CD4-positive, alpha-beta T cell treated with Interleukin-10 for 1 hour (primary cell): ENCODE measurements around the gene ATP13A5.

Experiments
- DNase-seq: peaks from one replicate; pipeline ENCODE4 v3.0.0-alpha.2; 2020

Gene ATP13A5

DNA sequence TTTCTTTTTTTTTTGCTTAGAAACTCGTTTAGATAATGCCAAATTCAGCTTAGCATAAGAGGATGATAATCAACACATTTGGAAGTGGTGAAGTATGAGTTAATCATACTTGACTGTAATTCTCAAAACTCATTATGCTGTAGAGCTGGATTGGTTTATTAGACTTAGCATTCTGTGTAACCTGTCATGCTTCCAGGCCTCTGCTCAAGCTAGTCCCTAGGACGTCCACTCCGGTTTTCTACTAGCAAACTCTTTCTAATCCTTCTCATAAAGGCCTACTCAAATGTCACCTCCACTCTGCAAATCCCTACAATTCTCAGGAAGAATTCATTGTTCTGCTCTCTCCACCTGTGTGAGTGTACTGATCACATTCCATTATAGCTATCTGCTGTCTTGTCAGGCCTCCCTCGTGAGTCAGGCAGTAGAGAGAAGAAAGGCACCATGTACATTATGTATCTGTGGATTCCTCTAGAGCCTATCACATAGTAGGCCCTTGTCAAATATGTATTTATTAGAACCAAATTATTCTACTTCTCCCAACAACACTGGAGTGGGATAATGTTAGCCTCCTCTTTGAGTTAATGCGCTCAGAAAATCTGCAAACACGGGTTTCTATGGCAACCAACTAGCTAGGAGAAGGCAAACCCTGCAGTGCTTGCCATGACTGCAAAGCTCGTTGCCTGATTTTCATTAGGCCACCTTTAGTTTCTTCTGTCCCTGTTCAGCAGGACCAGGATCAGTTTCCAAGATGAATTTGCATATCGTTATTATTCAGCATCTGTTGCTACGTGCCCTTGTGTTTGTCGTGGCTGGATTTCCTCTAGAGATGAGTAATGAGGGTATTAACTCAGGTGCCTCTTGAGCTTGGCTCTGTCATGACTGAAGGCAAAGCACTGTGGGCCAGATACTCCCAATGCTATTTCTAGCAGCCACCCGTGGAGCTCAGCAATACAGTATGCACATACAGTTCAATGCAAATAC is 30.7 kb downstream of the ATP13A5 start:
- DNase-seq: no peak

DNA sequence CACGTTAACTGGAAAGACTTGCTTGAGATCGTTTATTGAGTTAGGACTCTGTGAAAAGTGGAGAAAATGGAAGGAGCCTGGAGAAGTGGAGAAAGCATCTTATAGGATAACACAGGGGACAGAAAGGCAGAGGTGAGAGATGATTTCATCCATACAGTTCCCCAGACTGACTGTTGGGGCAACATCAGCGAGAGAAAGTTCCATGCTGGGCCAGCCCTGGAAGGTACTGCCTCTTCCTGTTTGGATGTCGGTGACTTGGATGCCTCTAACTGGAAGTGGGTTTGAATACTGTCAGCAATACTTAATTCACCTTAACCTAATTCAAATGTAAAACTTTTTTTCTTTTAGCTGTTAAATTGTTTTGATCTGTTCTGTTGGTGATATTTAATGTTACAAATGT is 32.3 kb downstream of the ATP13A5 start:
- no peak for DNase-seq

DNA sequence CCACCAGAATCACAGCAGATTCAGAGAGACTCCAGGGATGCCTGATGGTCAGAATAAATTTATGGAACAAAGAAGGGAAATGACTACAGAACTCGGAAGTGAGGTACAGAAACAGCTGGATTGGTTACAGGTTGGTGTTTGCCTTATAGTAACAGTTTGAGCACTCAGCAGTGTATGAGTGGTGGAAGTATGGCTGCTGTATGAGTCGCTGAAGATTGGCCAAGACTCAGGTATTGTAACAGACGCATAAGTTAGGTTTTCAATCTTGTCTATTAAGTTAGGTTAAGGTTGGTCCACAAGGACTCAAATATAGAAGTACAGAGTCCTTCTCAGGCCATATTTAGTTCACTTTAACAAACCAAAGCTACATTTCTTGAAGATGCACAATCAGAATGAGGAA is 33.1 kb downstream of the ATP13A5 start:
- no peak for DNase-seq

DNA sequence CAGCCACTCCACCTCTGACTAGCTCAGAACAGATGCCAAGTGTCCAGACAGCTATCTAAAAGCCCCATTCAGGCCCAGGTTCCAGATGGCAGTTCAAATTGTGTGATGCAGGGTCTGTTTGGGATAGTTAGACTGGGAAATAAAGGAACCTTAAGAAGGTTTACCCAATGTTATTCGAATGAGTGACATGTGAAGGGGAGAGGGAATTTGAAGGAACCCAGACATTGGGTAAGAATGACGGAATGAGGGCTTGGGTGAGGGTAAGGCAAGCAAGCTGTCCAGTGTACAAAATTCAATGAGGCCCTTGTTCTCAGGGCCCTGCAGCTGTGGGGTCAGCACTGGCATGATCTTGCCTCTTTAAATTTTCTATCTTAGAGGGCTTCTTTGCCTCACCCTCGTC is 34.1 kb downstream of the ATP13A5 start:
- no peak for DNase-seq

DNA sequence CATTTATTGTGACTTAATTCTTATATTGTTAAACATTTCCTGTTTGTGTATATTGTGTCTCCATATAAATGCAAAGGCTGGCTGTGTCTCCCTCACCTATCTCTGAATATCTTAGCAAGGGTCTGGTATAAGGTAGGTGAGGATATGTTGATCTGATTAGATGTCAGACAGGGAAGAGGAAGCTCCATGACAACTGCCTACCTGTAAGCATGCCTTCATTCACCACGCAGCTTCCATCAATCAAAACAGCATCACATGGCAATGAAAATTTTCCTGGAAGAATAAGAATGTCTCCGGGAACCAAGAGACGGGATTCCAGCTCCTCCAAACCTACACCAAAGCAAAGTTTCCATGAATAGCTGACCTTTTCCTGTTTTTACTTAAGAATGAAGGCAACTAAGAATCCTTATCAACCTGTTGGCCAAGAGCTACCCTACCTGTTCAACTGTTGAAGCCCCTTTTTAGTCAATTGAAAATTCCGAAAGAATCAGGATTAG is 34.8 kb downstream of the ATP13A5 start:
- DNase-seq: no peak

DNA sequence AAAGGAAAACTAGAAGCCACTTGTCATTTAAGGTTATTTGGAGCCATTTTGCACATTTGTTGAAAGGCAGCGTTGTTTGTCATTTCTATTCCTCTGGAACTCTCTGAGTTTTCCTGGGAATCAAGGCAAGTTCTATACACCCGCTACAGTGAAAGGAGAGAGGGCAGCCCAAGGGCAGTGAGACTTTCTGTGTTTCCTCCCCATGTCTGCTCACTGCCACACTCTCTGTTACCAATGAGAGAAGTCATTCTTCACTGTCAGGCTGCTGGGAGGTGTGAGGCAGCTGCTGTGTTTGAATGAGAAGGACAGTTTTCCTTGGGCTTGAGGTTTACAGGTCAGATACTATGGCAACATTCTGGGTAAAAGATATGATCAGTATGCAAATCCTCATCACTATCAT is 36.0 kb downstream of the ATP13A5 start:
- DNase-seq: no peak

DNA sequence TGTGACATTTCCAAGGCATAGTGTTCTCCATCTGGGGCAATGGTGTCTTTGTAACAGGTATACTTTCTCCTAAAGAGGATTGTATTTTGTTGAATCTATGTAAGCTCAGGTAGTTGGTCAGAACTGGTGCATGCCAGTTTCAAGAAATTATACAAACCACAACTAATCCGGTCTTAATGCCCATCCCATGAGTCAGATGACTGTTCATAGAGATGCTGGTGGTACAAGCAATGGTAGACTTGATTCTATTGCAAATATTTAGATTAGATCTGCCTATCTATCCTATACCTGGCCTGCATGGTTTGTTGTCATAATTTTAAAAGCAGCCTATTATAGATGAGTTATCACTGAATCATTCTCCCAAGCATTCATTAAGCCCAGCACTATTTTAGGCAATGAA is 43.5 kb downstream of the ATP13A5 start:
- no peak for DNase-seq

DNA sequence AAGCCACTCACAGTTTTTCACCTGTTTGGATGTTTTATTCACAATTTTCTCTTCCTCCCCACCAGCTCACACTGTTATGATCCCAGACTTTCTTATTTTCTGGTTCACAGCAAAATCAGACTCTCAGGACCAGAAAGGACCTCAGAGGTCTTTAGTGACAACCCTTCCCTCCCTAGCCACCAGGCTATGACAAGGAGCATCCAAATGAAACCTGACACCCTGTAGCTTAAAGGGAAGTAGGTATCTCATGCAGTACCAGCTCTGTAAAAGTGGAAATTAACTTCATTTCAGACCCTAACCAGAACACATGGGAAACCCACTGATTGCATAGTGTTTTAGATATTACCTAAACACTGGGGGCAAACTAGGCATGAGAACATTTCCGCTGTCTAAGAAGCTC is 45.3 kb downstream of the ATP13A5 start:
- no peak for DNase-seq

DNA sequence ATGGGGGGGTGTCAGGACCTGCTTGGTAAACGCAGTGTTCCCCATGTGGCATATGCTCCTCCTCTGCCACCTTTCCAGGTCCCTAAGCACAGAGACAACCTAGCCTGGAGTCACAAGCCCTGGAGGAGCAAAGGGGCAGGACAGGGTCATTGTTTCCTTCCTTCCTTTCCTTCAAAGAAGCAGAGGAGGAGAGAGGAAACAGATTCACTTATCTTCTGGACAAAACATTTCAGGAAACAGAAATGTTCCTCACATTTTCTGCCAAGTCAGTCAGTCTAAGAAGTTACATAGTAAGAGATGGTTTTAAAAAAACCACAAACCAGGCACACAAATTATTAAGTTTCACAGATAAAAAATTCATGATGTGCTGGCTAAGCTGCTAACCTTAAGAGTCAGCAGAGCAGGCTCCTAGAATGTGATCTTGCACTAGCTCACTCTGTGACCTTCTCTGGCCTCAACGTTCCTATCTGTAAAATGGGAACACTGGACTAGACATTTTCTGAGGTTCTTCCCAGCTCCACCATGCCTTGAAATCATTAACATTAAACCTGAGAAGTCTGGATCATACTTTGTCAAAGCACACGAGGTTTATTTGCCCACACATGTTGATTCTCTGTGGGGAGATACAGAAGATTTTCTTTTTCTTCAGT is 47.9 kb downstream of the ATP13A5 start:
- no peak for DNase-seq

DNA sequence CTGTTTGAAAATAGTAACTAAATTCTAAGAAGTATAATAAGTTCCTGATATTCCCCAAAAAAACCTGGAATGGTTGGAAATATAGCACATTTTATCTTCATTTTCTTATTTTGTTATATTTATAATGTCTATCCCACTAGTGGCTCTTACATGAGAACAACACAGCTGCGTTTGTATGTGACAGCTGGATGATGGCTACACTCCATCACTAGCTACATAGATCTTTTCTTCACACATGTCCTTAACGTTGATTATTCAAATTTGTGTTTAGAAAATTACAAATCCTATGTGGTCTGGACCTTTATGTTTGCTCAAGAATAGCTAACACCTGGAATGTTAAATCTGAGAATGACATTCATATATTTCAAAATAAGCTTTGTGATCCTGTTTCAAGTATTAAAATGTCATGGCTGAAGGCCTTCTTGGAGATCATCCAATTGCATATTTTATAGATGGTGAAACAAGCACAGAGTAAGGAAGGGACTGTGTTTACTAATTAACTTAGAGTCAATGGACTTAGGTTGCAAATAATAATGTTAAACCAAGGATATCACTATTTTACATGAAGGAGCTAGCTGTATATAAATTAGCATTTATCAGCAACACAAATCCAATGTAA is 60.8 kb downstream of the ATP13A5 start:
- no peak for DNase-seq

DNA sequence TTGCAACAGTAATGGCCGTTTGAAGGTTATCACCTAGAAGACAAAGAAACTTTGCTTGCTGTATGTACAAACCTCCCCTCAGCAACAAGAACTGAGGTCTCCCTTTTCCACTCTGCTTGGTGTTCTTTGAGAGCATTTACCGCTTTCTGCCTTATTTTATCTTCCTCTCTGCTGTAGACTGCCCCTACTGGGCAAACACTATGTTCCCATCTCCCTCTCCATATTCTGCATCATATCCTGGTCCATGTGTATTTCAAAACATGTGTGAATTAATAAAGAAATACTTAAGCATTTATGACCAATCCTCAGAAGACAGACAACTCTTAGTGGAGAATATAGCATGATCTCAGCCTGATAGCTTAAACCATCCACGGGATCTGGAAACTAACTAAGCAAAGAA is 64.4 kb downstream of the ATP13A5 start:
- DNase-seq: no peak

DNA sequence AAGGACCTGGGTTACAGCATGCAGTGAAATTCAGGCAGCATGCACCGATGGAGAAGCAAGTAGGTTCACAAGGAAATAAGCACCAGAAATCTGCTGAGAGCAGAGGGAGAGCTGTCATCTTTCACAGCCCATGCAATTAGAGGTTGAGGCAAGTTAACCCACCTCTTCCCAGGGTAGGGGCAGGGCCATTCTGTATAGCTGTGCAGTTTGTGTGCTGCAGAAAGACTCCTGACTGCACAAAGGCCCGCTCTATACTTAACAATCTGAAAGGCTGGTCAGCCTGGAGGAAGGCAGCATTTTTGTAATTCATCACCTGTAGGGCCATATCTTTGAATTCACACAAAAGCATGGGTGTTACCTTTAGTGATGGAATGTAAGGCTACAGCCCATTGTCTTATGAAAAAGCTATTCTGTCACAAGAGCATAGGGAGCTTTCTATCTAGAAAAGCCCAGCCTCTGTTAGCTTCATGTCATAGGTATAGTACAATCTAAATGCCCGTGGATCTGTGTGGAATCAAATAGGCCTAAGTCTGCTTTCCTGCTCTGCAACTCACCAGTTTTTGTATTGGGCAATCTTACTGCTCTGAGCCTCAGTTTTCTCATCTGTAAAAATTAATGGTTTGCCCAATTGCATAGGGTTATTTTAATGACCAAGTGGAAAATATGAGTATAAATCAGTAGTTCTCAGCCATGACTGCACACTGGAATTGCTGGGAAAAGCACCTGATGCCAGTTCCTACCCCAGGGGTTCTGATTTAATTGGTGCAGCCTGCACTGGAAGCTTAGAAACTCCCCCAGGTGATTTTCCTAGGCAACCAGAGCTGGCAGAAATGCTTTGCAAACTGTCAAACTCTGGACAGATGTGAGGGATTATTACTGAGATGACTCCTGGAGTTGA is 65.2 kb downstream of the ATP13A5 start:
- DNase-seq: no peak

DNA sequence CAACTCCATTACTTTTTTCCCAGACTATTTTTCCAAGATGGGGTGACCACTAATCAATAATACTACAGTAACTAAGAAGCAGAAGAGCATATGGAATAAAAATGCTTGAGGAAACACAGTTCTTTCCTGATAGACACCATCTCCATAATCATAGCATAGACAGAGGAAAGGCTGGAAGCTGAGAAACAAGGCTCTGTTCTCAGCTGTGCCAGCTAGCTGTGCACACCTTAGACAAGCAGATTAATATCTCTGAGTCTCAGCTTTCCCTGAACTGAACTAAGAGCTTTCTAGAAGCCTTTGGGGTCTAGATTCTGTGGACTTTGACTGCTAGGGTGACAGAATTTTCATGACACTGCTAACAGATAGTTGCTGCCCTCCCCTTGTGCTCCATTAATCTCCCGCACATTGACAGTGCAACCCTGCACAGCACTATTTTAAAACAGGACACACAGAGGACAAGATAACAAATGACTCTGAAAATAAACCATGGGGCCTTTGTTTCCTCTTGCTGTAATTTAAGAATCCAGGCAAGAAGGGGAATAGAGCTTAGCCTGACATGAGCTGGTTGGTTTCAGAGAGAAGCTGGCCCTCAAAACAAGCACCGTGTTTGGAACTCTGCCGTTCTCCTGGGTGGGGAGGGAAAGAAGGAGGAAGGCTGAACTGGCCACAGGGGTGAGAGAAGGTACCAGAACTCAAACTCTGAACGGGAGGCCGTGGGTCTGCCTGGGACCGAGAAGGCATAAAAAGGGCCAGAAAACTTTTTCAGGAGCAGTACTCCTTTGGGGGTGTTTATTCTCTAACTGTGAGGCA is 67.4 kb downstream of the ATP13A5 start:
- DNase-seq: no peak

DNA sequence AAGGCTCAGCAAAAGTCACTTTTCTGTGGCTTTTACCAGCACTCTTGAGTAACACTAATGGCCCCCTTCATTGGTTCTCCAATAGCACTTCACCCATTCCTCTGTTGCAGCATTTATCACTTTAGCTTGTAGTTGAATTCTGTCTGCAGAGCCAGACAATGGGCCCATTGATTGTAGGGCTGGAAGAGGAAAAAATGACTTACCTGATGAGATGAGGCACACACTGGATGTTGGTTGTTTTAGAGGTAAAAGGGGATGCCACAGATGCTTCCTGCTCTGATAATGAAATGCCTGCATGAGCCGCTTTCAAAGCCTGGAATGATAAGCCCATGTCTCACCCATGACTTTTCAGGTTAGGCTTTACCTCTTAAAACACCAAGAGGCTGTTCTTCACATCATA is 73.2 kb downstream of the ATP13A5 start:
- no peak for DNase-seq

DNA sequence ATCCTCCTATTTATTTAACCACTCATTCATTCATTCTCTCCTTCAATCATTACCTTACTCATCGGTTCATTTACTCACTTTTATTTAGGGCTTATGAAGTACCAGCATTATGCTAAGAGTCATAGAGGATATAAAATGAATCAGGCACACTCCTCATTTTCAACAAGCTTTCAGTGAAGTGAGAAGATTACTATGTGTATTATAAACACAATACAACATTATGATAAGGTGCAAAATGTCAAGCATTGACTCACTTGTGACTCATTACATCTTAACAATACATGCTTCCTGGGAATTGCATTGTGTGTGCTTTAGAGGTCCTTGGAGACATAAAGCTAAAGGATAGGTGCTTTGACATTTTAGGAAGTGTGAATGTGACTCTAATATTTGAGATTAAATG is 77.1 kb downstream of the ATP13A5 start:
- DNase-seq: no peak

DNA sequence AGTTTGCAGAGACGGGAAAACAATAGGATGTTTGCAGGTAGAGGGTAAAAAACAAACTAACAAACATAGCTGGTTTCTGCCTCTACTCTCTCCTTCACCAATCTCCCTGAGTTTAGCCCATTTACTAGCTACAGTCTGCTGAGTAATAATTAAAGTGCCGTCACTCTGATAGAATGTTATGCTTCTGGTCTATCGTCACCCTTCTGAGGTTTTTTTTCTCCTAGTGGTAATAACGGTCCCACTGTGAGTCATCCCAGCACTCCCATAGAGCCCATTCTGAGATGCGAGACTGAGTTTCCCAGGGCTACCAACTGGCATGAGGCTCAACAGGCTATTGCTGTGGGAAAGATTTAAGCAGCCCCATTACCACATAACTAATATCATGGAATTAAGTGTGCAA is 81.1 kb downstream of the ATP13A5 start:
- no peak for DNase-seq

DNA sequence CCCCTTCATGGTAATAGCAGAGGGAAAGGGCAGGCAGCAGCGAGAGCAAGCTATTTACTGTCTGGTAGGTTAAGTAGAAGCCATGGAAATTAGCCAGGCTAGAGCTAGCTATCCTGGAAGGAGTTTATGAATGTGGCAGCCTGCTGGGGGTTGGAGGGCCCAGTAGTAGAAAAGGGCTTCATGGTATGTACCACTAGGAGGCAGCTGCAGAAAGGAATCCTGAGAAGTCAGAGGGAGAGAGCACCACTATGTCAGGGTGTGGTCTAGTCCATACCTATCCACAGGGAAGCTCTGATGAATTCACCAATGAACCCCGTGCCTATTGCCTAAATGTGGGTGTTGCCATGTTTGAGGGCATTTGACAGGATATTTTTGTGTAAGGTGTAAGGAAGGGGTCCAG is 82.6 kb downstream of the ATP13A5 start:
- DNase-seq: no peak

DNA sequence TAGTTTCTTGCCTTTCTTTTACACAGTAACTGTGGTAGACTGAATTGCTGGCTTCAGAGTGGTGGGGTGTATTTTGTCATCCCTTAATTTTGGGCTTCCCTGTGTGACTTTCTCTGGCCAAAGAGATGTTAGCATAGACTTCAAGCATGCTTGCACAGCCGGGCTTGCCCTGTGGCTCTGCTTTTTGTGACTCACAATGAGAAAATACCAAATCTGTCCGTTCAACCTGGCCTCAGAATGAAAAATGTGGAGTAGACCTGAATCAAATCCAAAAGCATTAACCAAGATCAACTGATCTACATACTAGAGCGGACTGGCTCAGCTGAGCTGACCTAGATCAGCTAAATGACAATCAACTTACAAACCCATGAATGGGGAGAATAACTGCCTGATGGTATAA is 86.2 kb downstream of the ATP13A5 start:
- no peak for DNase-seq

DNA sequence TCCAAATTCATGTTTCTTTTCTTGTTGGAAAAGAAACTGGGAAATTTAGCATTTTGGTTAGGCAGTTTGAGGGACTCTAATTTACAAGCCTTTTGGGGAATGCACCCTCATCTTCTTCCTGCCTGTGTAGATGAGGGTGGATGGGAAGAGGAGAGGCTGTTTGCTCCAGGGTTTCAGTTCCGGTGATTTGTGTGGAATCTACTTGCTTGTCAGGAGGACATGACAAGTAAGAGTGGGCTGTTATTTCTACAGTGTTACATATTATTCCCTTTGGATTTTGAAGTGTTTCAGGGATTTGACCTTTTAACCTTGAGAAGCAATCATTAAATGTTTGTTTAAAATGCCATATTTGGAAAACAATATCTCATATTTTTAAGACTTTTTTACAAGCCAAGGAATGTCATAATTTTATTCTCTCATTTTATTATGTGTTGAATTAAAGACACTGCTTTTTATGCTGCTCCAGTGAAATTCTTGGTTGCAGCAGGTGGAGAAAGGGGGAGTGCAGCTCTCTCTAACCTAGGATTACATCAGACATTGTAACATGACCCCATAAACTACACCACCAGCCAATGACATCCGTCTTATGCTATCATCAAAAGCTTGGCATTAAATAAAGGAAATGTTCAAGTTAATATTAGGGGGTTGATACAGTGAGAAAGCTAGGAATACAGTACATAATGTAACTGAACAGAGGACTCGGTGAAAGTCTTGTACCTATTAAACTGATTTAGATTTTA is 107.3 kb downstream of the ATP13A5 start:
- DNase-seq: no peak

DNA sequence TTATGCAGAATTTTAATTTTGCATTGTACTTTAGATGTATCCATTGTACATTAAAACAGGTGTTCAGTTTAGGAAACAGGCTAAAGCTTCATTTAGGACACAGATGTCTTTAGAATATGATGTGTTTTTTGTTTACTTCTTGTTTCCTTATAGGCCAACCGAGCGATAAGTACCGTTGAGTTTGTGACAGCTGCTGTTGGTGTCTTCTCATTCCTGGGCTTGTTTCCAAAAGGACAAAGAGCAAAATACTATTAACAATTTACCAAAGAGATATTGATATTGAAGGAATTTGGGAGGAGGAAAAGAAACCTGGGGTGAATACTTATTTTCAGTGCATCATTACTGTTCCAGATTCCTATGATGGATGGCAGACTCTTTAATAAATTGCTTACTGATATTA is 108.1 kb downstream of the ATP13A5 start:
- no peak for DNase-seq
